HG02981 (cell line): ENCODE results near the gene ZNF302.
A peak's percentile ranks its signal among the peaks of the same experiment; 100 is the strongest.
"Not testable (repeated sequence)": the region's sequence is repeated elsewhere in the genome, so short reads cannot be mapped to it uniquely, and the experiment has no call there.

Source experiments
- ATAC-seq: cut with Tn5 transposase; IDR thresholded peaks from one replicate; pipeline ENCODE4 v1.9.1; 2021; ENCODE audit warnings: mild to moderate bottlenecking, moderate library complexity; ENCODE audit not compliant: unreplicated experiment

ZNF302 gene

DNA sequence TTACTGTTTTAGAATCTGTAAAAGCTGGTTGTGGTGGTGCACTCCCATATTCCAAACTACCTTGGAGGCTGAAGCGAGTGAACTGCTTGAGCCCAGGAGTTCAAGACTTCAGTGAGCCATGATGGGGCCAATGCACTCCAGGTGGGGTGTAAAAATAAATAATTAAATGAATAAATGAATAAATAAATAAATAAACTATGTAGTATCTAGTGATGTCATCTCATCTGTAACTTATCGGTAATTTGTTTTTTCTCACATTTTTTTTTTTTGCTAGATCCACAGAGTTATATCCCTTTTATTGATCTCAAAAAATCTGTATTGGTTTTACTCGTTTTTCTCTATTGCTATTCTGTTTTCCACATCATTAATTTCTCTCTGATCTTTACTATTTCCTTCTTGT is 5.5 kb upstream of the ZNF302 start:
- ATAC-seq, result no peak

DNA sequence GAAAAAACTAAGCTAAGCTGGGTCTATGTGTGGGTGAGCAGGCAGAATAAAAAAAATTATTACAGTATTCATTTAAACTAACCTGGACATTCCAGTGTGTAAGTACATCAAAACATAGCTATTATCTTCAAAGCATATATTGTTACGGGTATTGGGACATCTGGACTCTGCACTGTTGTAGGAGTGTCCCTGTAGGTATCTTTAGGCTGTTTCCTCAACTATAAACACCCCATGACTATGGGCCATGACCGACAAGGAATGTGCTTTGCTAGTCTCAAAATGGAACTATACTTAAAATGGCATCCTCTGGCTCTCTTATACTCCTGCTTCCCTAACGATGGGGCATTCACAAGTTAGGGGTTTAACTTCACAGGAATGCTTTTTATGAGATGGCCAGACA is 3.9 kb upstream of the ZNF302 start:
- no peak for ATAC-seq

DNA sequence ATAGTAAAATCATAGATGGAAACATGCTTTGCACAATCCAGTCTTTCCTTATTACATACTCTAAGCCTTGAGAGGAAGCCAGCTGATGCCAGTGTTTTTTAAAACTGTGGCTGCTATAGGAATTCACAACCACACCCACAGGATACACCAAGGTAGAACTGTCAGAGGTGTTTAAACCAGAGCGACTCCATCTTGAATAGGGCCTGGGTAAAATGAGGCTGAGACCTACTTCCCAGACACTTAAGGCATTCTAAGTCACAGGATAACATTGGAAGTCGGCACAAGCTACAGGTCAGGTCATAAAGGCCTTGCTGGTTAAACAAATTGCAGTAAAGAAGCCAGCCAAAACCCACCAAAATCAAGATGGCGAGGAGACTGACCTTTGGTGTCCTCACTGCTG is 2.2 kb upstream of the ZNF302 start:
- ATAC-seq, result no peak

DNA sequence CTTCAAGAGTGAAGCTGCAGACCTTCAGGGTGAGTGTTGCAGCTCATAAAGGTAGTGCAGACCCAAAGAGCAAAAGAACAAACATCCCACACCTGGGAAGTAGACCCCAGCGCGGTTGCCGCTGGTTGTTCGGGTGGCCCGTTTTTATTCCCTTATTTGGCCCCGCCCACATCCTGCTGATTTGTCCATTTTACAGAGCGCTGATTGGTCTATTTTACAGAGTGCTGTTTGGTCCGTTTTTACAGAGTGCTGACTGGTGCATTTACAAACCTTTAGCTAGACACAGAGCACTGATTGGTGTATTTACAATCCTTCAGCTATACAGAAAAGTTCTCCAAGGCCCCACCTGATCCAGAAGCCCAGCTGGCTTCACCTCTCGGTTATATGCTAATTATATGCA is 1.6 kb upstream of the ZNF302 start:
- ATAC-seq, result no peak

DNA sequence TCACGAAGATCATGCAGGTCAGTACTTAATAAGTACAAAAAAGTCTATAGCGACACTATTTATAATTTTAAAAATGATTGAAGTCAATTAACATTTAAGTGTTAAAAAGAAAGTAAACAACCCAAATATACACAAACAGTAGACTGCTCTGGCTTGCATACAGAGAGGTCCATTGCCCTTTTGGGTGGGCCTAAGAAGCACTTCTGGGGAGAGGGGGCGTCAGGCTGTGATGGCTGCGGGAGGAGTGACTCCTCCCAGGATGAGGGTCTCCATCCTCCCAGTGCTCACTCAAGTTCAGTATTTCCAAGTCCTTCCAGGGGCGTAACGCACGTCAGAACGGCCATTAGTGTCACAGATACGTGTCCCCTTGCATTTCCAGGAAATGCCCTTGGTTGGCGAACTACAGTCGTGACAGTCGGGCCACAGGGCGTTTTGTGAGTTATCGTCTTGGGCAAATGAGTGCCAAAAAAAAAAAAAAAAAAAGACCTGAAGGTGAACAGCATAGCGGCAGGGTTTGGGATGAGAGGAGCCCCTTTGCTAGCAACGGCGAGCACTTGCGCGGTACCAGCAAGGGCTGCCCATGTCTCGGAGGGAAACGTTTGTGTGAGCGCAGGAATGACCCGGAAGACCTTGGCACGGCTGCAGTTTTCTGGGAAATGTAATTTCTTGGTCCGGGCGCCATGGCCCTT is 637 bp upstream of the ZNF302 start, which contains the start of gene SCGB2B2:
Gene SCGB2B2 (minus strand): TSS at position 463 of the 689 bp plus-strand sequence. CDS start 82,596 bp downstream, outside the sequence.
- peak; percentile 40 for ATAC-seq

DNA sequence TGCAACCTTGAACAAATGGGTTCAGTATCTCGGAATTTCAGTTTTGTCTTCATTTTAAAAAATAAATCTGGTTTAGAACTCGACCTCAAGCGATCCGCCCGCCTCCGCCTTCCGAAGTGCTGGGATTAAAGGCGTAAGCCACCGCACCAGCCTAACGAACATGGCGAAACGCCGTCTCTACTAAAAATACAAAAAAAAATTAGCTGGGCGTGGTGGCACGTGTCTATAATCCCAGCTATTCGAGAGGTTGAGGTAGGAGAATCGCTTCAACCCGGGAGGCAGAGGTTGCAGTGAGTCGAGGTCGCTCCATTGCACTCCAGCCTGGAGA is 571 bp downstream of the ZNF302 start:
- ATAC-seq, result no peak

DNA sequence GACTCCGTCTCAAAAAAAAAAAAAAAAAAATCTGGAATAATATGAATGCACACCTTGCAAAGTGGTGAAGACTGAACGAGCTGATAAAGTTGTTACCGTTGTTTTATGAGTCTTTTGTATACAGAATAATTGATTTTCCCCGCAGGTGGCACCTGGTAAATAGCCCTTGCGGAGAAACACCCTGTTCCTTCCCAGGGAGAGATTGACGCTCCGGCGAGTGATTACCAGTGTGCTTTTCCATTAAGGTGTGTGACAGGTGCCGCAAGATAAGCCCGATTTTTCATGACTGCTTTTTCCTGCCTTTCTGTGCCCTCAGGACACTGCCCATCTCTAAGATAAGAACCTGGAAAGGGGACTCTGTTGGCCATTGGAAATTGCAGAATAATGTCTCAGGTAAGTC is 943 bp downstream of the ZNF302 start:
- no peak for ATAC-seq

DNA sequence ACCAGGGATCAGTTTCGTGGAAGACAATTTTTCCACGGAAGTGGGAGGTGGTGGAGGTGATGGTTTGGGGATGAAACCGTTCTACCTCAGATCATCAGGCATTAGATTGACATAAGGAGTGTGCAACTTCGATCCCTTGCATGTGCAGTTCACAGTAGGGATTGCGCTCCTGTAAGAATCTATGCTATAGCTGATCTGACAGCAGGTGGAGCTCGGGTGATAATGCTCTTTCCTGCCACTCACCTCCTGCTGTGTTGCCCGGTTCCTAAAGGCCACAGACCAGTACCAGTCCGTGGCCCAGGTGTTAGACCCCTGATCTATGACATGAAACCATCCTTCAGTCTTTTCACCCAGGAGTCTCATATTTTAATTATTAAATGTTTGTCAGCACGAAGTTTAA is 4.0 kb downstream of the ZNF302 start:
- ATAC-seq, result no peak

DNA sequence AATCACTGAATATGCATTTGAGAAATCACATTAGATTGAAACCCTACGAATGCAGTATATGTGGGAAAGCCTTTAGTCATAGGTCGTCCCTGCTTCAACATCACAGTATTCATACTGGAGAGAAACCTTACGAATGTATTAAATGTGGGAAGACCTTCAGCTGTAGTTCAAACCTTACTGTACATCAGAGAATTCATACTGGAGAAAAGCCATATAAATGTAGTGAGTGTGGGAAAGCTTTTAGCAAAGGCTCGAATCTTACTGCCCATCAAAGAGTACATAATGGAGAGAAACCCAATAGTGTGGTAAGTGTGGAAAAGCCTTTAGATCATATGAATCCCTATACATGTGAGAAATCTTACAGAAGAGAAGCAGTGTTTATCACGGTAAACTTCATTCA is 7.8 kb downstream of the ZNF302 start:
- not testable (repeated sequence) for ATAC-seq

DNA sequence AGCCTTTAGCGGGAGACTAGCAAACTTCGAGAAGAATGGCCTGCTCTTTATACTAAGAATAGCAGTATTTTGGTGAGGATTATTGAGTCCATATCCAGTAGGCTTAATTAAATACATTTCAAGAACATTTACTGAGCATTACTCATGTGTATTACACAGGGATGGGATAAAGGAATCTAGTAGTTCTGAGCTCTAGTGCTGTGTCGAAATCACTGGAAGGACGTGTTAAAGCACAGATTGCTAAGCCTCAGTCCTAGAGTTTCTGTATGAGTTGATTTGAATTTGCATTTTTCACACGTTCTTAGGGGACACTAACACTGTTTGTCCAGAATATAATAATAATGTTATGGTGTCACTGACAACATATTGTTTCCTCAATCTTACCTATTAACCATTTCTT is 9.0 kb downstream of the ZNF302 start:
- ATAC-seq, result no peak

DNA sequence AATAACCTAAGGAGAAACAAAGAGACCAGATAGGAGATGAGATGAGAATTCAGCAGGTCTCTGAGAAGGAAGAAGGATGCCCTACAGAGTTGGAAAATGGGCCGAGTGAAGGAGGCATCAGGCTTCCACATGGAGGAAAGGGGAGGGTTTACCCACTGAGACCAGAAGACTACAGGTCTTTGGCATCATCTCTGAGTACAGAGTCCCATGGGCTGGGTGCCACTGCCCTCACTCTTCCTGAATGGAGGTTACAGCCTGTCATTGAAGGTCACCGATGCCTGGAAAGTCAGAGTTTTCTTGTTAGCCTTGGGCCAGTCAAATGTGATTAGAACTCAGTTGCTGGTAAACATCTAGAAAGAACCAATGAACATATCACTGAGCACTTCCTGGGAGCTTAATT is 9.9 kb downstream of the ZNF302 start:
- ATAC-seq, result no peak

DNA sequence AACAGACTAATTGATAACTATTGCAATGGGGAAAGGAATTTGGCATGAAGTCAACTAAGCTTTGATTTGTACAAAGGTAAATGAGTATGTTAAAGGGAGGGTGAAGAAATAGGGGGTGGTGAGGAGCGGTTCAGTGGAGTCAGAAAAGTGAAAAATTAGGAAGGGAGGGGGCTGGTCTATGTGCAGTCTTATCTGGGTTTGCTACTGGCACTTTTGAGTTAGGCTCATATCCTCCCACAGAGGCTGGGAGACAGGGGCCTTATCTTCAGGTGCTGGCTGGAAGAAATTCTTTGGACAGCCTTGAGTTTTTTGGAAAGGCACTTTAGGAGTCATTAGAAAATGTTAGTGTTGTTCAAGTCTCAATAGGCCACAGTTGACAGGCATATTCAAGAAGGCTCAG is 11.1 kb downstream of the ZNF302 start:
- no peak for ATAC-seq

DNA sequence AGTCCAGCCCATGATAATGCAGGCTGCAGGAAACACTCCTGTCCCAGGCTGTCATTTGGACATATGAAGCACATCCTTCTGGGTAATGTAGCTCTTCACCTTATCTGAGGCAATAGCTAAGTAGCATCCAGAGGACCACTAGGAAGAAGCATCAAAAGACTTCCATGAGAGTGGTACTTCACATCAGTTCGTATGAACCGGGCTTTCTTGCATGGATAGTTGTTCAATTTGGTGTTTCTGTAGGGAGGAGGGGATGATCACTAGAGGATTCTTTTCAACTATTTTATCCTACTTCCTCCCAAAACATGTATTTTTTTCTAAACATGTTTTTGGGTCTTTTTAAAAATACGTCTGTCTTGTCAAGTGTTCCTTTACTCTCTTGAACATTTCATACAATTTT is 12.9 kb downstream of the ZNF302 start:
- ATAC-seq, result no peak

DNA sequence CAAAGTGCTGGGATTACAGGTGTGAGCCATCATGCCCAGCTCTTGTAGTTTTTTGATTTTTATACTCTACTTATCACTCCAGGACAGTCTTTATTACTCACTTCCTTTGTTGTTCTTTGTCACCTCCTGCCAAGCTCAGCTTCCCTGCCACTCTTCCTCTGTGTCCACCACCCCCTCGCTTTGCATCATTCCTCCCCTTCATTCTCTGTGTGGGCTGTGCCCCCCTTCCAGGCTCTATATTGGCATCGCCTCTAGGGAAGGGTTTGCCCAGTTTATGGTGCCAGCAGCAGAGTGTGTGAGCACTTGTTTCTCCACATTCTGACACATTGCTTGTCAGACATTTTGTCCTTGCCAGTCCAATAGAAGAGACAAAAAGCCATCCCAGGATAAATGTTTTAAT is 15.1 kb downstream of the ZNF302 start:
- no peak for ATAC-seq

DNA sequence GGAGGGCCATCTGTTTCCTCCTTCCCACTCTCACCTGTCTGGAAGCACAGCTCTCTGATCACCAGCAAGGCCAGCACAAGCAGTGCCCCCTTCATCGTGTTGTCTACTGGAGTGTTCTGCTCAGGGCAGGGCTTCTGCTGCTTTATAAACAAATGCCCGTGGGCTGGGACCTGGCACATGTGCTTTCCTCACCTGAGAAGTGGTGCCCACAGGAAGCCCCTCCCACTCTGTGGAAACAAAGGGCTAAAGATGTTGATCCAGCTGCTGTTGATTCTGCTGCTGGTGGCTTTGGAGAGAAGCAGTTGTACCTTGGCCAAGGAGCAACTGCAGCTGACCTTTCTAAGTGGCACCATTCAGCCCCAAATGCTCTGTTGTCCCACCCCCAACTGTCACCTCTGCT is 30.2 kb downstream of the ZNF302 start:
- no peak for ATAC-seq

DNA sequence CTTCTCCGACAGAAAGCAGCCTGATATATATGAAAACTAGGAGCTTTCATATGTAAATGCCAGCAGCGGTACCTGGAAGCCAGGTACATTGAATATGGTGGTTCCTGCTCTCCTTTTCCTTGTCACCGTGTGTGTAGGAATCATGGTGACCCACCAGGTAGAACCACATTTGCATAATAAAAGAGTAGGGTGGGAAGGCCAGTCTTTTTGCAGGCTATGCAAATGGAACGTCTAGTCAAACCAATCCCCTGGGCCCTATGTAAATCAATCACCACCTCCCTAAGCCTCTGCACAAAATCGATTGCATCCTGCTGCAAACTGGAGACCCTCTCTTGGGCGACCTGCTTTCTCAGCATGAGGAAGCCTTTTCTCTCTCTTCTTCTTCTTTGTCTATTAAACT is 34.4 kb downstream of the ZNF302 start:
- no peak for ATAC-seq

DNA sequence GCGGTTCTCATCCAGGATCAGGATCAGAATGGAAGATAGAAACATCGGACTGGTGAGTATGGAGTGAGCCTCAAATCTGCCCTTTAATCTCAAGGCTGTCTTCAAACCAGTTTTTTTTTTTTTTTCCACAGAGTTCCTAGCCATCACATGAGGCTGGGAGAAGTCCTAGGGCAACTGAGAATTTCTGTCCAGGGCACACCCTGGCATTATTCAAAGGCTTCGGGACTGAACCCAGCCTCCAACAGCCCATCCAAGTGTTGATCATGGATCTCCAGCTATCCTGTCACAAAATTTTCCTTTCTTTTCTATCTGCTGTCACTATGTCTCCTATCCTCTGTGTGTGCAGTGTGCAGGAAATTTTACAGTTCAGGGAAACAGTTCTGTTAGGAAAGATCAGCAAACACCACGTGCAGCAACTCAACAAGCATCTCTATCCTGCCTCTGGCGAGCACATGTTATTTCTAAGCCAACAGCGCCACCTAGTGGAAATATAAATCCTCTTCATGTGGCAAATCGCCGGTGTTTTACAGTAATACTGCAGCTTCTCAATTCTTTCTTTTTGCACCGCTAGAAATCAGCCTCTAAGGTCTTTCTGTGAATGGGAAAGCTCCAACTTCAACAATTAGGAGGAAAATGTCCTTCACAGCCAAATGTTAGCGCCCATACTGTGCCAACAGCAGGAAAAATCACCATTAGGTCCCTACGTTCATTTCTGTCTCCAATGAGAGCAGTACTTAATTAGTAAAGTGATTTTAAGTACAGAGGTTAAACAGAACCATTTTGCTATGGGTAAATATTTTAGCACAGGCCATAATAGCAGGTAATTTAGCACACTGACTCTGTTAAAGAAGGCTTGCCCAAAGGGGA is 35.1 kb downstream of the ZNF302 start:
- ATAC-seq, result no peak

DNA sequence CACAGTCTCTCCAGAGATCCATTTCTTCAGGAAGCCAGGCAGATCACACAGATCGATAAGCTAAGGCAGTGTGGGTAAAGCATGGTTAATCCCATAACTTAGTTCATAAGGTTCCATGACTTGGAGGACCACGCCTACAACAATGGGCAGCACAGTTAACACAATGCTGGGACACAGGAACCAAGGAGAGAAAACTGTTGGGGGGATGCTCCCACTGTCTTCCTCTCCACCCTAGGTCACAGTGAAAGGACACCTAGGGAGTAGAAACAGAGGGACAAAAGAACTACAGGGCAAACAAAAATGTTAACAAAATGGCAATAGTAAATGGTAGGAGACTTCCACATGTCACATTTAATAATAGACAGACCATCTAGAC is 35.8 kb downstream of the ZNF302 start:
- no peak for ATAC-seq

DNA sequence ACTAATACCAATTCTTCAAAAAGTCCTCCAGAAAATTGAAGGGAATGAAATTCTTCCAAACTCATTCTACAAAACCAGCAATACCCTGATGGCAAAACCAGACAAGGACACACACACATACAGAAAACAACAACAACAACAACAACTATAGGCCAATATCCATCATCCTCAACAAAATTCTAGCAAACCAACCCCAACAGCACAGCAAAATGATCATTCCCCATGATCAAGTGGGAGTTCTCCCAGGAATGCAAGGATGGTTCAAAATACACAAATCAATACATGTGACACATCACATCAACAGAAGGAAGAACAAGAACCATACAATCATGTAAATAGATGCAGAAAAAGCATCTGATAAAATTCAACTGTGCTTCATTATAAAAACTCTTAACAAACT is 37.9 kb downstream of the ZNF302 start:
- no peak for ATAC-seq

DNA sequence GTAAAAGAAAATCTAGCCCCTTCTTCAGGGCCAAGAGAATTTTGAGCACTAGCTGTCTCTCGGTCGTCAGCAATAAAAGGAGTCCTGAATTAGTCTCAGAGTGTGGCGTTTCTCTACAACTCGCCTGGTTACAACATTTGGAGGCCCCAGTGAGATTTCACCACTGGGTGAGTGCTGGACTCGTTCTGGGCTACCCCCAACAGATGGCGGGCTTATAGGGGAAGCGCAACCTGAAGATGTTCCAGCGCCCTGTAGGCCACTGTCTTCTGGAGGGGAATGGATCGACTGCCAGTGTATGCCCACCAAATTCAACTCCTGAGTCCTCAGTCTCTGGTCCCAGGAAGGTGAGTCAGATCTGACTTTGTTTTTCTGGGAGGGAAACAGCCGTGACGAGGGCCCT is 44.9 kb downstream of the ZNF302 start:
- no peak for ATAC-seq

DNA sequence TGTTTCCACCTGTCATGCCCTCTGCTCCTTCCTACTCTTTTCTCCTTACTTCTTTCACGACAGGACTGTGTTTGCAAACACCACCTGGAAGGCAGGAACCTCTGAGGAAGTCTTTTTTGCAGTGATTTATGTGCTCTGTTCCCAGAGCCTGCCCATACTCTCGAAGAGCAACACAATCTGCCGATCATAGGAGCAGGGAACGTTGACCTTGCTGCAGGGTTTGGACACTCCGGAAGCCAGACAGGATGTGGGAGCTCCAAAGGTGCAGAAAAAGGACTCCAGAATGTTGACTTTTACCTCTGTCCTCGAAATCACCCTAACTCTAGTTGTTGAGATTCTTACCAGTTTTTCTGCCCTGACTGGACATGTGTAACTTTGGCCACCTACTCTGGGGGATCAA is 47.9 kb downstream of the ZNF302 start:
- no peak for ATAC-seq

DNA sequence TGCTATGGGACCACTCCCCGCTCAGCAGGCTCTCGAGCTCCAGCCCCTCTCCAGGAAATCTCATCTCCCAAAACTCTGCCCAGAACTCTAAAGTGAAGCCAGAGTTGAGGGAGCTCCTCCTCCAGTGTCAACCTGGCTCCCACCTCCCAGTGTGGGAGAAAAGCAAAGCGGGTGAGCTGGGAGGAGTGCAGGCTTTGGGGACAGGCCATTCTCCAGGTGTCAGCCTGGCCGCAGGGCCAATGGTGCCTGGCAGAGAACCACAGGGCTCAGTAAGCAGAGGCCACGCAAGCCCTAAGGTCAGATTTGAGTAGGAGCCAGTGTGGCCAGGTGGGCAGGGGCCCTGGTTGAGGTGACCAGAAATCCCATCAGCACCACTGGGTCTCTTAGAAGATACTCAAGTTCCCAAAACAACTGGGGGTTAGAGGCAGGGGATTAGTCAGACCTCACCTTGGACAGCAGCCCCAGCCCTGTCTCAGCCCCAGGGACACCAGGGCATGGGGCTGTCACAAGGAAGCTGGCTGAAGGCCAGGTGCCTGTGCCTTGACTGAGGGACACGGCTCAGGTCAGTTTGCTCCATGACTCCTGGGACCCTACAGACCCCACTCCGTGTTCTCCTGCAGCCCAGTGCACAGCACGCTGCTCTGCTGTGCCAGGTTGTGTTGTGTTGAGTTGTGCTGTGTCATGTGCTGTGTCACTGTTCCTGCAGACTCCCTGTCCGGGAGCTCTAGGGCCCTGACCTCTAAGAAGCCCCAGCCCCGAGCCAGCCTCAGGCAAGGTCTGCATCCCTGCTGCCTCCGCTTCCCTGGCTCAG is 53.7 kb downstream of the ZNF302 start:
- no peak for ATAC-seq
